ENCODE measurements around the gene AMBRA1. TPM values are rescaled to one million over a fixed set of nuclear protein-coding genes. Genes with fewer than 3 reads are reported as not detected.

AMBRA1 gene
- total RNA-seq, 1 donor from 2014 or later, result 45.8 TPM

GRCh38 chr11:46378811-46379481 is 214.9 kb downstream of the AMBRA1 start:
- DNase-seq (ENCODE audit: low read depth, low spot score), result no peak
- Mint-ChIP-seq H3K4me1 (peaks cover 20% of the 10 kb centered on the region), H3K27ac (ENCODE audit: unreplicated experiment) (peak overlapping the region; percentile 92), H3K4me3 (peak overlapping the region; percentile 92), H3K36me3 (ENCODE audit: low read depth) (peaks cover 2% of the 10 kb centered on the region), H3K27me3 (ENCODE audit: low read depth) (peaks cover 6% of the 10 kb centered on the region), H3K9me3 (no peaks in the 10 kb centered on the region)
- no peak for TF ChIP-seq CTCF (conservative IDR thresholded peaks at IDR 0.05)

GRCh38 chr11:46378296-46378695 is 215.5 kb downstream of the AMBRA1 start:
- Mint-ChIP-seq H3K4me1 (peaks cover 17% of the 10 kb centered on the region), H3K9me3 (no peaks in the 10 kb centered on the region), H3K36me3 (ENCODE audit: low read depth) (peaks cover under 1% of the 10 kb centered on the region), H3K27me3 (ENCODE audit: low read depth) (peaks cover 5% of the 10 kb centered on the region), H3K27ac (ENCODE audit: unreplicated experiment) (no peak overlapping the region), H3K4me3 (no peak overlapping the region)
- no peak for TF ChIP-seq CTCF (conservative IDR thresholded peaks at IDR 0.05)
- no peak for DNase-seq (ENCODE audit: low read depth, low spot score)

DNA sequence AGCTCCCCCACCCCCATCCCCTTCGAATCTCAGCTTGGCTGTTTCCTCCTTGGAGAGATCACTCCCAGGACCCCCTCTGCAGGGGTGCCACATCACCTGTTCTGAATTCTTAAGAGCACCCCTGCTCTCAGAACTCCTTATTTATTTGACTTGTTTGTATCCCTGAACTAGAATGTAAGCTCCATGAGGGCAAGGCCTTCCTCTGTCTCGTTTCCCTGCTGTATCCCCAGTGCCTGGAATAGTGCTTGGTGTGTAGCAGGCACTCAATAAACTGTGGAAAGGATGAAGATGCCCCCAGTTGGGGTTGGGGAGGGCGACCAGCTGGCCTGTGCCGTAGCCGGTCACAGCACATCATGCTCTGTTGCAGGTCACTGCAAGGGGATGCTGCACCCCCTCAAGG is 216.0 kb downstream of the AMBRA1 start:
- Mint-ChIP-seq H3K36me3 (ENCODE audit: low read depth) (no peaks in the 10 kb centered on the region), H3K27me3 (ENCODE audit: low read depth) (peaks cover 2% of the 10 kb centered on the region), H3K9me3 (no peaks in the 10 kb centered on the region), H3K27ac (ENCODE audit: unreplicated experiment) (no peak overlapping the region), H3K4me3 (no peak overlapping the region), H3K4me1 (peaks cover 12% of the 10 kb centered on the region)
- no peak for TF ChIP-seq CTCF (conservative IDR thresholded peaks at IDR 0.05)
- DNase-seq (ENCODE audit: low read depth, low spot score), result no peak

GRCh38 chr11:46377290-46377689 is 216.5 kb downstream of the AMBRA1 start:
- Mint-ChIP-seq H3K36me3 (ENCODE audit: low read depth) (no peaks in the 10 kb centered on the region), H3K27me3 (ENCODE audit: low read depth) (peaks cover 2% of the 10 kb centered on the region), H3K9me3 (no peaks in the 10 kb centered on the region), H3K4me1 (peaks cover 11% of the 10 kb centered on the region), H3K4me3 (peak overlapping the region; percentile 34), H3K27ac (ENCODE audit: unreplicated experiment) (no peak overlapping the region)
- no peak for DNase-seq (ENCODE audit: low read depth, low spot score)
- no peak for TF ChIP-seq CTCF (conservative IDR thresholded peaks at IDR 0.05)

DNA sequence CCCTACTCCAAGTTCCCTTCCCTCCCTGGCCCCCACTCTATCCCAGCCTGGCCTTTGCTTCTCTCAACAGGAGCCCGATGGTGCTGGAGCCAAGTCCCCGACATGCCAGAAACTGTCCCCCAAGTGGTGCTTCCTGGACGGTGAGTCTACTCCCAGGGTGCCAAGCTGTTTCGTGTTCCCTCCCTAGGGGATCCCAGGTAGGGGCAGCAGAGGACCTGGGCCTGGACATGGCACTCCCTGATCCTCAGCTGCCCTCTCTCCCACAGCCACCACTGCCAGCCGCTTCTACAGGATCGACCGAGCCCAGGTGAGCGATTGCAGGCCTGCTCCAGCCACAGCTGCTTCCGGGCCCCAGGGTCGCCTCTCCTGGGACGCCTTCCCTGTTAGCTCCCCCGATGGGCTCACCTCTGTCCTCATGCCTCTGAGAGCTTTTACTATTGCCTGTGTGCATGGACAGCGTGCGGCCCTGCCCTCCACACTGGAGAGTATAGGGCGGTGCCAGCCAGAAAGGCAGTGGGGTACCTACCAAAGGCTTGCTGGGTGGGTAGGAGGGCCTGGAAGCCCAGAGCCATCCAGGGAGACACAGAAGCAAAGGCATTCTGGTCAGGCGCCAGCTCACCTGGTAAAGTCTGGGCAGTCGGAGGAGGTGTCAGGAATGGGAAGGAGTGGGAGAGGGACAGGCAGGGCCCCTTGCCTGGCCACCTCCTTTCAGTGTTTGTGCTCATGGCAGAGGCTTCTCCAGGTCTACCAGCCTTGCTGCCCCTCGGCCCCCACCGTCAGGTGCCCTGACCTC is 217.4 kb downstream of the AMBRA1 start:
- Mint-ChIP-seq H3K4me1 (peaks cover 11% of the 10 kb centered on the region), H3K9me3 (no peaks in the 10 kb centered on the region), H3K27me3 (ENCODE audit: low read depth) (peaks cover 2% of the 10 kb centered on the region), H3K36me3 (ENCODE audit: low read depth) (no peaks in the 10 kb centered on the region), H3K4me3 (no peak overlapping the region), H3K27ac (ENCODE audit: unreplicated experiment) (no peak overlapping the region)
- DNase-seq (ENCODE audit: low read depth, low spot score), result no peak
- TF ChIP-seq CTCF (conservative IDR thresholded peaks at IDR 0.05), result no peak

Data from neural crest cell (in vitro differentiated cells).